Mesodermal cell (in vitro differentiated cells): ENCODE measurements around the gene DHH.

Source experiments
- H3K27ac ChIP-seq: 2 replicates; pipeline ENCODE4 v1.7.0; 2013; ENCODE audit warnings: mild to moderate bottlenecking, low read depth, low read length, moderate library complexity; ENCODE audit not compliant: severe bottlenecking
- H3K36me3 ChIP-seq: 2 replicates; pipeline ENCODE4 v1.7.1; 2013; ENCODE audit warnings: mild to moderate bottlenecking, low read length, moderate library complexity; ENCODE audit not compliant: control insufficient read depth, insufficient read depth
- H3K4me1 ChIP-seq: one replicate; pipeline ENCODE4 v1.7.1; 2013; ENCODE audit warnings: mild to moderate bottlenecking, low read length; ENCODE audit not compliant: insufficient read depth, control insufficient read depth, poor library complexity, severe bottlenecking
- H3K4me3 ChIP-seq: 2 replicates; pipeline ENCODE4 v1.7.0; 2013; ENCODE audit warnings: low read length, control low read depth, mild to moderate bottlenecking; ENCODE audit not compliant: insufficient read depth, poor library complexity, severe bottlenecking; ENCODE audit errors: extremely low read depth
- H3K9me3 ChIP-seq: 2 replicates; pipeline ENCODE4 v1.7.1; 2013; ENCODE audit warnings: mild to moderate bottlenecking, low read length, moderate library complexity; ENCODE audit not compliant: control insufficient read depth
- WGBS, 2 experiments: methylation state at CpG; one replicate each; pipeline ENCODE4 v1.1.5; 2013; ENCODE audit warnings: missing lambda C conversion rate in 2 of 2; ENCODE audit not compliant: insufficient coverage in 2 of 2; 5-methylcytosine and 5-hydroxymethylcytosine counted together

The DHH gene

DNA sequence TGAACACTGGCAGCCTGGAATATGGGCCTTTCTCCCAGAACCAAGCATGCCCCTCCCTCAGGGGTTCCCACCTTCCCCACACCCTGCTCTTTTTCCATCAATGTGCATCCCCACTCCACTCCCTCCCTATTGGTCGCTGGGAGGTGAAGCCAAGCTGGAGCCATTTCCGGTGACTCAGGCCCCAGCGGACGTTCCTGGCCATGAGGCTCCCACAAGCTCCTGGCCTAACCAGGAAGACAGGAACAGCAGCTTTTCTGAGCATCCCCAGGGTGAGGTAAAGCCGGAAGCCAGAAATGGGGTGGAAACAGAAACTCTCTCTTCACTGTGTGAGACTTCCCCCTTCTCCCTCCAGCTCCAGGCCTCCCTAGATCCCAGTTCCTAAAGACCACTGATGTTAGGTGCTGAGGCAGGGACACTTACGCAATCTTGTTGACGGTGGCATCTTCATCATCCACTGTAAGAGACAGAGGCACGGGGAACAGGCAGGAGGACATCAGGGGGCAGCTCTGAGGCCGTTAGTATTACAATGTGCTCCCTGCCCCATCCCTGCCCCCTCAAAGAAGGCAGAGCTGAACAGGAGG lies 11.0 kb upstream of the DHH start:
- no peaks in the 10 kb centered on the region for H3K9me3 ChIP-seq
- no peaks in the 10 kb centered on the region for H3K4me1 ChIP-seq
- no peak overlapping the region for H3K4me3 ChIP-seq
- 95 to 100% methylated on average over 3 to 8 of the region's 9 CpGs for WGBS, 2 experiments
- H3K27ac ChIP-seq = no peak overlapping the region
- peaks cover 71% of the 10 kb centered on the region for H3K36me3 ChIP-seq

DNA sequence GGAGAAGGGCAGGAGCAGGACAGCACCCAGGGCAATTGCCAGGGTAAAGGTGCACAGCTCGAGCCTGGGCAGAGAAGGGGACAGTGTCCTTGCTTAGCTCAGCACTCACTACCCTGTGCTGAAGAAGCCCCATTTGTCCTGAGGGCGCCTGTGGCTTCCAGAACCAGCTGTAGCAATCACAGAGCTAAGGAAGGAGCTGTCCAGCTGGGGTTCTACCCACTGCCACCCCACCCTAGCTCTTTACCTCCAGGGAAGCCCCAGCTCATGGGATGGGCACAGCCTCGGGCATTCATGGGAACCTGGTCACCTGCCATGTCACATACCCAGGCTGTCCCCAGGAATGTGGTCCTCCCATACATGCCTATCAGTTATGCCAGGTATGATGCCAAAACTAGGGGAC lies 10.2 kb upstream of the DHH start:
- Histone ChIP-seq H3K27ac (no peak overlapping the region), H3K36me3 (peaks cover 79% of the 10 kb centered on the region), H3K9me3 (no peaks in the 10 kb centered on the region), H3K4me1 (no peaks in the 10 kb centered on the region), H3K4me3 (no peak overlapping the region)
- 95 to 96% methylated on average over 3 of the region's 3 CpGs for WGBS, 2 experiments

- no peaks in the 10 kb centered on the region for H3K4me1 ChIP-seq
- H3K36me3 ChIP-seq = peaks cover 92% of the 10 kb centered on the region
- 88 to 92% methylated on average over 4 of the region's 6 CpGs for WGBS, 2 experiments
- H3K9me3 ChIP-seq = no peaks in the 10 kb centered on the region
- no peak overlapping the region for H3K4me3 ChIP-seq
- no peak overlapping the region for H3K27ac ChIP-seq
These were observed 5.8 kb upstream of the DHH start for GRCh38 chr12:49100380-49100779.

GRCh38 chr12:49098703-49099102 lies 4.1 kb upstream of the DHH start:
- Histone ChIP-seq H3K9me3 (no peaks in the 10 kb centered on the region), H3K27ac (no peak overlapping the region), H3K36me3 (peaks cover 75% of the 10 kb centered on the region), H3K4me3 (no peak overlapping the region), H3K4me1 (peaks cover 9% of the 10 kb centered on the region)
- 100% methylated on average over 2 of the region's 2 CpGs; no CpG with 5 or more reads in 1 of the 2 experiments for WGBS, 2 experiments

GRCh38 chr12:49098035-49098451 lies 3.4 kb upstream of the DHH start:
- H3K9me3 ChIP-seq = no peaks in the 10 kb centered on the region
- no peak overlapping the region for H3K4me3 ChIP-seq
- H3K36me3 ChIP-seq = peaks cover 69% of the 10 kb centered on the region
- WGBS, 2 experiments = 55 to 79% methylated on average over 4 of the region's 4 CpGs
- peaks cover 15% of the 10 kb centered on the region for H3K4me1 ChIP-seq
- no peak overlapping the region for H3K27ac ChIP-seq

DNA sequence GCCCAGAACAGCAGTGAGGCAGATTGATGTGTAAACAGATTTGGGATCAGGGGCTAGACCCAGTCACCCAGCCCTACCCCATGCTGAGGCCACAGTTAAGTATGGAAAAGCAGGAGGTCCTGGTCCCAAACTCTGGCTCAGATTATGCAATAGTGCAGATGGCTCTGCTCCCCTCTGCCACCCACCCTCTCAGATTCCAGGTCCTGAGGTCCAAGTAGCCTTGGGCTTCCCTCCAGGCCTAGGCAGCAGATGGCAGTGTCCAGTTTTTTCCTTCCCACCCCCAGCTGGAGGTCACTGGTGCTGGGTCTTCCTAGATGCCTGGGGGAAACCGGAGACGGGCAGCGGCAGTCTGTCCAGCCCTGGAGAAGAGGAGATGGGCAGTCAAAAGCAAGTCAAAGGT lies 2.8 kb upstream of the DHH start:
- Histone ChIP-seq H3K4me3 (no peak overlapping the region), H3K27ac (no peak overlapping the region), H3K36me3 (peaks cover 62% of the 10 kb centered on the region), H3K9me3 (no peaks in the 10 kb centered on the region), H3K4me1 (peaks cover 20% of the 10 kb centered on the region)
- WGBS, 2 experiments = 91 to 100% methylated on average over 3 of the region's 3 CpGs

DNA sequence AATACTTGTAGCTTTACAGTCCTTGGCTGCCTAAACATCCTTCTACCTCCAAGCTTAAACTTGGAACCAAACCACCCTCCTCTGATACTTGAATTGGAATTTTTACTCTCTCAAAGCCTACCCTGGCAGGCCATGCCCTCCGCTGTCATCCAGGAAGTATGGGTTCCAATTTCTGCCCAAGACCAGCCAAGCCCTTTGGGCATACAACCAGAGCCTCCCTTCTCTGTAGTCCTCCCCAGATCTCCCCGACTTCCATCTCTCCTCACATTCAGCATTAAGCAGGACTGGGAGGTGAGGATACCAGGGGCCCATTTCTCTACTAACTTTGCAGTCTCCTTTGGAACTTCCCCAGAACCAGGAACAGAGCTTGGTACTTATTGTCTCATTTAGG lies 369 bp upstream of the DHH start:
- WGBS, 2 experiments = 83 to 94% methylated on average over 1 to 2 of the region's 2 CpGs
- Histone ChIP-seq H3K4me1 (peaks cover 25% of the 10 kb centered on the region), H3K27ac (no peak overlapping the region), H3K9me3 (no peaks in the 10 kb centered on the region), H3K4me3 (no peak overlapping the region), H3K36me3 (peaks cover 38% of the 10 kb centered on the region)

- H3K27ac ChIP-seq = no peak overlapping the region
- no peaks in the 10 kb centered on the region for H3K9me3 ChIP-seq
- H3K4me1 ChIP-seq = peaks cover 25% of the 10 kb centered on the region
- peaks cover 30% of the 10 kb centered on the region for H3K36me3 ChIP-seq
- WGBS, 2 experiments = 13 to 27% methylated on average over 5 to 7 of the region's 9 CpGs
- H3K4me3 ChIP-seq = no peak overlapping the region
These were observed 825 bp downstream of the DHH start for GRCh38 chr12:49093792-49094159.

DNA sequence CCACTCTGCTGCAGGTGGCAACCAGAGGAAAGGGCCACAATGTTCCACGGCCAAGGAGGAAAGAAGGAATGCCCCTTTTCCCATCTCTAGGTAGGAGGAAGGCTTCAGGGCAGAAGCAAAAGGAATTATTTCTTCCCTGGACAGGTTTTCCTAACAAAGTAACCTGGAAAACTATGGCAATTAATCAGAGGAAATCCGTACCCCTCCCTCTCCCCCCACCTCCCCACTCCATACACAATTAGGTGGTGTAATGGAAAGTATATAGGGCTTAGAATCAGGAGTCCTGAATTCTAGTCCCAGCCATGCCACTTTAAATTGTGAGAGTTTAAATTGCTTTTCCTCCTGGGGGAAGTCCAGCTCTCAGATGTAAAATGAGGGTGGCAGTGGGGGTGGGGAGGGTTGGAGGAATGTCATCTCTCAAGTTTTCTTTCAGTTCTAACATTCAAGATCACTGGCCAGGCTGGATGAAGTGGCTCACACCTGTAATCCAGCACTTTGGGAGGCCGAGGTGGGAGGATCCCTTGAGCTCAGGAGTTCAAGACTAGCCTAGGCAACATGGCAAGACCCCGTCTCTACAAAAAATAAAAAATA lies 1.7 kb downstream of the DHH start:
- no peak overlapping the region for H3K4me3 ChIP-seq
- H3K9me3 ChIP-seq = no peaks in the 10 kb centered on the region
- H3K4me1 ChIP-seq = peaks cover 25% of the 10 kb centered on the region
- peaks cover 24% of the 10 kb centered on the region for H3K36me3 ChIP-seq
- no peak overlapping the region for H3K27ac ChIP-seq
- 56 to 60% methylated on average over 1 to 2 of the region's 4 CpGs for WGBS, 2 experiments

- H3K27ac ChIP-seq = no peak overlapping the region
- 0 to 4% methylated on average over 8 to 25 of the region's 32 CpGs for WGBS, 2 experiments
- H3K9me3 ChIP-seq = no peaks in the 10 kb centered on the region
- peaks cover 17% of the 10 kb centered on the region for H3K36me3 ChIP-seq
- peak overlapping the region; percentile 22 for H3K4me3 ChIP-seq
- H3K4me1 ChIP-seq = peaks cover 25% of the 10 kb centered on the region
These were observed 2.4 kb downstream of the DHH start for GRCh38 chr12:49092086-49092815.

- no peaks in the 10 kb centered on the region for H3K9me3 ChIP-seq
- H3K27ac ChIP-seq = no peak overlapping the region
- H3K4me1 ChIP-seq = peaks cover 25% of the 10 kb centered on the region
- peaks cover 12% of the 10 kb centered on the region for H3K36me3 ChIP-seq
- 1 to 6% methylated on average over 10 to 13 of the region's 14 CpGs for WGBS, 2 experiments
- peak overlapping the region; percentile 22 for H3K4me3 ChIP-seq
These were observed 2.8 kb downstream of the DHH start for GRCh38 chr12:49091836-49092085.
